Measurements from ENCODE around the gene RALA.
"Not testable (repeated sequence)": the region's sequence is repeated elsewhere in the genome, so short reads cannot be mapped to it uniquely, and the experiment has no call there.

Gene RALA

DNA sequence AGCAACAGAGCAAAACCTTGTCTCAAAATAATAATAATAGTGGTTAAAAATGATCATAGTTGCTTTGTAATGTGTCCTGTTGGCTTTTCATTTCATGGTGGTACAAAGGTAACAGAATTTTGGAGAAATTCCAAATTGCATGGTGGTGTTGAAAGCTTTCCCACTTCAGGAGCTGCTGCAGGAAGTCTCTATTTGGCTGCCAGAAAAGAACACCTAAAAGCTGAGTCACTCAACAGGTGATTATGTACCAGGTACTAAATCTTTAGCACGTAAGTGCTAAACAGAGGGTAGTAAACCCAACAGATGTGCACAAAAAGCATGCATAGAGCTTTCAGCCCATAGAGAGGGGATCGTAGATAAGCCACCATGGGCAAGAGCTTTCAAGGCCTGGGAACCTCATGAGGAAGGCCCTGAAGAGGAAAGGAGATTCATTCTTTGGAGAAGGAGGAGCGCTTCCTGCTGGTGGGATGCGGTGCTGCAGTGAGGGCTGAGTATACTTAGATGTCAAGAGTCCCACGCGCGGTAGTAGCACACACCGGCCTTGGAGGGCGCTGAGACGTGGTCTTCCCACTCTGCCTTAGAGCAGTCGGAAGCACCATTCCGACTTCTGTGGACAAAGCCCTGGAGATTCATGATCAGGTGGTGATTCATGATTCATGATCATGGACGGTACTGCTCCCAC is 118.7 kb downstream of the RALA start:
- Histone ChIP-seq H3K27me3 (ENCODE audit: low read depth, low read length) (no peaks in the 10 kb centered on the region), H3K9me3 (ENCODE audit: control insufficient read depth in 1 of 2, low read length in 2 of 2) (no peaks in the 10 kb centered on the region), H3K4me1 (ENCODE audit: control insufficient read depth in 1 of 2, insufficient read depth in 2 of 2, low read length in 2 of 2) (no peaks in the 10 kb centered on the region), H3K4me3 (ENCODE audit: low read depth in 1 of 2, low read length in 2 of 2) (no peak overlapping the region), H3K36me3 (ENCODE audit: control insufficient read depth in 1 of 2, insufficient read depth in 2 of 2, low read length in 2 of 2) (peaks cover 0 to 4% of the 10 kb centered on the region in 2 donors), H3K27ac (ENCODE audit: low read length) (no peak overlapping the region)

DNA sequence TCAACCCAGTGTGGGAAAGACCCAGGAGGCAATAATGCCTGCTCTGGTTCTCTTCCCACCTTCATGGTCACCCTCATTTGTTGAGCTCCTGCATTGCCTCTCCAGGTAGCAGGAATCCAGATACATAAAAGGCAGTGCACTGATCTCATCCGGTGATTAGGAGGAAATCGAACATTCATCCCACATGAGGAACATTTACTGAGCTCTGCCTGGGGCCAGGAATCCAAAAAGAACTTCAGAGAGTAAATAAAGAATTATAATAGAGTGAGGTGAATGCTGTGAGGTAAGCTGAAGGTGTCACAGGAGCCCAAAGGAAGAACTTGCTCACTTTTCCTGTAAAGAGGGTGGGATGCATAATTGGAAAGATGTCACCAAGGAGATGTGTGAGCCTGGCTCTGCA is 121.2 kb downstream of the RALA start:
- Histone ChIP-seq H3K9me3 (ENCODE audit: control insufficient read depth in 1 of 2, low read length in 2 of 2) (no peaks in the 10 kb centered on the region), H3K4me3 (ENCODE audit: low read depth in 1 of 2, low read length in 2 of 2) (no peak overlapping the region), H3K27ac (ENCODE audit: low read length) (no peak overlapping the region), H3K27me3 (ENCODE audit: low read depth, low read length) (no peaks in the 10 kb centered on the region), H3K4me1 (ENCODE audit: control insufficient read depth in 1 of 2, insufficient read depth in 2 of 2, low read length in 2 of 2) (no peaks in the 10 kb centered on the region), H3K36me3 (ENCODE audit: control insufficient read depth in 1 of 2, insufficient read depth in 2 of 2, low read length in 2 of 2) (peaks cover 0 to 4% of the 10 kb centered on the region in 2 donors)

DNA sequence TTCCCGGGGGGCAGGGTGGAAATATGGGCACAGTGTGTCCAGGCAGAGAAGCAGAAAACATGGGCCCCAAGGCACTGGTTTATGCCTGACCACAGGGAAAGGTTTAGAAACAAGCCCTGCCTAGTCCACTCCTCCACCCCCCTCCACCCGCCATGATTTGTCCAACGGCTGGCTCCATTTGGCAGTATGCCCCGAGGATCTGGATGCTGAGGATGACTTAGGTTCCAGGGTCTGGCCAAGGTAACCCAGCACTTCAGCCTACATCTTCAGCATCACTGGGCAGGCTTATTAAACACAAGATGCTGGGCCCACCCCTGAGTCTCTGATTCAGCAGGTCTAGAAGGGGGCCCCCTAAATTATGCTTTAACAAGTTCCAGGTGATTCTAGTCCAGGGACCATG is 121.9 kb downstream of the RALA start:
- H3K9me3 ChIP-seq (ENCODE audit: control insufficient read depth in 1 of 2, low read length in 2 of 2), result no peaks in the 10 kb centered on the region
- H3K4me1 ChIP-seq (ENCODE audit: control insufficient read depth in 1 of 2, insufficient read depth in 2 of 2, low read length in 2 of 2), result no peaks in the 10 kb centered on the region
- H3K36me3 ChIP-seq (ENCODE audit: control insufficient read depth in 1 of 2, insufficient read depth in 2 of 2, low read length in 2 of 2), result peaks cover 0 to 4% of the 10 kb centered on the region in 2 donors
- no peak overlapping the region for H3K4me3 ChIP-seq (ENCODE audit: low read depth in 1 of 2, low read length in 2 of 2)
- no peaks in the 10 kb centered on the region for H3K27me3 ChIP-seq (ENCODE audit: low read depth, low read length)
- no peak overlapping the region for H3K27ac ChIP-seq (ENCODE audit: low read length)

DNA sequence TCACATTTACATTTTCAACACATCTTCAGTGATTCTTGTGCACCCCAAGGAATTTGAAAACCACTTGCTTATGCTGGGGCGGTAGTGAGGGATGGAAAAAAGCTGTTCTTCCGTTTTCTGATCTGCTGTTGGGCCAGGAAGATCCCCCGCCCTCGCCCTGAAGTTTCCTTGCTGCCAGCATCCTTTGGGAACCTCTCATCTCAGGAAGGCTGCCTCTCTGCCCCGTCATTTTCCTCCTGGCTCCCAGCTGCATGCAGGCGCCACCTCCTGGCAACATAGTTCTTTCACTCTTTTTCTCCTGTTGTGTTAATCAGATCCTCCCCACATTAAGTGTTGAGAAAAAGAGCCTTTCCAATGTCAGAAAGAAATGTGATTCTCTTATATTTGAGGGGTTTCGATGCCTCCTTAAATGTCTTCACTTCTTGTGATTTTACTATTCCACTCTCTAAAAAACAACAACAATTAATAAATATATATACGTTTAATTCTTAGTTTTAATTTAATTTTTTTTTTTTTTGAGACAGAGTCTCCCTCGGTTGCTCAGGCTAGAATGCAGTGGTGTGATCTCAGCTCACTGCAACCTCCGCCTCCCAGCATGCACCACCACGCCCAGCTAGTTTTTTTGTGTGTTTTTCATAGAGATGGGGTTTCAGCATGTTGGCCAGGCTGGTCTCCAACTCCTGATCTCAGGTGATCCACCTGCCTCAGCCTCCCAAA is 122.9 kb downstream of the RALA start:
- H3K4me1 ChIP-seq (ENCODE audit: control insufficient read depth in 1 of 2, insufficient read depth in 2 of 2, low read length in 2 of 2), result no peaks in the 10 kb centered on the region
- peaks cover 0 to 4% of the 10 kb centered on the region in 2 donors for H3K36me3 ChIP-seq (ENCODE audit: control insufficient read depth in 1 of 2, insufficient read depth in 2 of 2, low read length in 2 of 2)
- H3K4me3 ChIP-seq (ENCODE audit: low read depth in 1 of 2, low read length in 2 of 2), result no peak overlapping the region
- H3K27ac ChIP-seq (ENCODE audit: low read length), result no peak overlapping the region
- no peaks in the 10 kb centered on the region for H3K27me3 ChIP-seq (ENCODE audit: low read depth, low read length)
- H3K9me3 ChIP-seq (ENCODE audit: control insufficient read depth in 1 of 2, low read length in 2 of 2), result no peaks in the 10 kb centered on the region

DNA sequence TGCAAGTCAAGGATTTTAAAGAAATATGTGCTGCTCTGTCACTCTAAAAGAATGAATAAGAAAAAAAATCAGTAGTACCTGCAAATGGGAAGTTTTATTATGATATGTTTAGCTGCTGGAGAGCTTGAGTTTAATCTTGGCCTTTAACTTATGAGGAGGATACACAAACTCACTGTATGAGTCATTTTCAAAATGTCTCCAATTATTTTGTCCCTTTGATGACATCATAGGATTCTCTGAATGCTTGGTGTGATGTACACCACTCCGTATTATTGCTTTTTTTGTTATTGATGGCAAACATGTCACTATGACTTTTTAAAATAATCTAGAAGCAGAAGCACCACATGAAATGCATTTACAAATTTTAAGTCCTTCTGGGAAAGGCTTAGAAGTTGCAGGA is 125.8 kb downstream of the RALA start:
- no peak overlapping the region for H3K4me3 ChIP-seq (ENCODE audit: low read depth in 1 of 2, low read length in 2 of 2)
- no peaks in the 10 kb centered on the region for H3K9me3 ChIP-seq (ENCODE audit: control insufficient read depth in 1 of 2, low read length in 2 of 2)
- H3K27me3 ChIP-seq (ENCODE audit: low read depth, low read length), result no peaks in the 10 kb centered on the region
- no peaks in the 10 kb centered on the region for H3K36me3 ChIP-seq (ENCODE audit: control insufficient read depth in 1 of 2, insufficient read depth in 2 of 2, low read length in 2 of 2)
- no peaks in the 10 kb centered on the region for H3K4me1 ChIP-seq (ENCODE audit: control insufficient read depth in 1 of 2, insufficient read depth in 2 of 2, low read length in 2 of 2)
- H3K27ac ChIP-seq (ENCODE audit: low read length), result no peak overlapping the region

DNA sequence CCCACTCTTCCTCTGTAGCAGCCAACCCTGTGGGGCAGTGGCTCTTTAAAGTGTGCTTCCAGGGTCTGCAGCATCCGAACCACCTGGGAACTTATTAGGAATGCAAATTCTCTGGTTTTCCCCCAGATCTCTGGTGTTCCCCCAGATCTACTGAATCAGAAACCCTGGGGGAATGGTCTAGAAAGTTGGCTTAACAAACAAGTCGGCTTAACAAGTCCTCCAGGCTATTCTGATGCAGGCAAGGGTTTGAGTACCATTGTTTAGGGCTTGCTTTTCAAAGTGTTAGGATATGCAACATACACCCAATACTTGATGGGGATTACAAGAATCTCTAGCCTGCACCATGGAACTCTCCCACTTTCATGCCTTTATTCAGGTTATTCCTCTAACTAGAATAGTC is 126.3 kb downstream of the RALA start:
- Histone ChIP-seq H3K27ac (ENCODE audit: low read length) (no peak overlapping the region), H3K4me1 (ENCODE audit: control insufficient read depth in 1 of 2, insufficient read depth in 2 of 2, low read length in 2 of 2) (no peaks in the 10 kb centered on the region), H3K27me3 (ENCODE audit: low read depth, low read length) (no peaks in the 10 kb centered on the region), H3K36me3 (ENCODE audit: control insufficient read depth in 1 of 2, insufficient read depth in 2 of 2, low read length in 2 of 2) (no peaks in the 10 kb centered on the region), H3K9me3 (ENCODE audit: control insufficient read depth in 1 of 2, low read length in 2 of 2) (no peaks in the 10 kb centered on the region), H3K4me3 (ENCODE audit: low read depth in 1 of 2, low read length in 2 of 2) (no peak overlapping the region)

DNA sequence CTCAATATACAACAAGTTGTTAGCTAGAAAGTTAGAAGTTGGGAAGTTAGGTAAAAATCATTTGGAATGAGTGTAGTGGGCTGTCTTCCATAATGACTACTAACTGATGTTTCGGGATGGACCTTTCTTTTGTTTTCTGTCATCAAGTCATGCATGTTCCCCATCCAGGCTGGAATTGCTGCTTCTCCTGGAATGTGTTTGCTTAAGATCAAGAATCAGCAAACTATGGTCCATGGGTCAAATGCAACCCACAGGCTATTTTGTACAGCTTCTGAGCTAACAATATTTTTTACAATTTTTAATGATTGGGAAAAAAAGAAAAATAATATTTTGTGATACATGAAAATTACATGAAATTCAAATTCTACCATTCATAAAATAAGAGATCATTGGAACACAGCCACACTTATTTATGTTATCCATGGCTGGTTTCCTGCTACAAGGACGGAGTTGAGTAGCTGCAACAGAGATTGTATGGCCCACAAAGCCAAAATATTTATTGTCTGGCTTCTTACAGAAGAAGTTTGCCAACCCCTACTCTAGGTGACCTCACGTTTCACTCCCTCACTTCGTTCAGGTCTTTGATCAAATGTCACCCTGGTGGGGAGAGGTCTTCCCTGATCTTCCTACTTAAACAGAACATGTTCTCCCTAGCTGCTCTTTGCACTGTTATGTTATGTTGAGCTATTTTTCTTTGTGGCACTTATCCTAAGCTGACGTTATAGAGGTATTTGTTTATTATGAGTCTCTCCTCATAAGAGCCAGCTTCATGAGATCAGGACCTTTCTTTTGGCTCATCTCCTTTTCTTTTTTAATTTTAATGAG is 127.1 kb downstream of the RALA start:
- H3K27me3 ChIP-seq (ENCODE audit: low read depth, low read length), result no peaks in the 10 kb centered on the region
- no peak overlapping the region for H3K27ac ChIP-seq (ENCODE audit: low read length)
- H3K4me1 ChIP-seq (ENCODE audit: control insufficient read depth in 1 of 2, insufficient read depth in 2 of 2, low read length in 2 of 2), result no peaks in the 10 kb centered on the region
- H3K4me3 ChIP-seq (ENCODE audit: low read depth in 1 of 2, low read length in 2 of 2), result no peak overlapping the region
- no peaks in the 10 kb centered on the region for H3K9me3 ChIP-seq (ENCODE audit: control insufficient read depth in 1 of 2, low read length in 2 of 2)
- no peaks in the 10 kb centered on the region for H3K36me3 ChIP-seq (ENCODE audit: control insufficient read depth in 1 of 2, insufficient read depth in 2 of 2, low read length in 2 of 2)

DNA sequence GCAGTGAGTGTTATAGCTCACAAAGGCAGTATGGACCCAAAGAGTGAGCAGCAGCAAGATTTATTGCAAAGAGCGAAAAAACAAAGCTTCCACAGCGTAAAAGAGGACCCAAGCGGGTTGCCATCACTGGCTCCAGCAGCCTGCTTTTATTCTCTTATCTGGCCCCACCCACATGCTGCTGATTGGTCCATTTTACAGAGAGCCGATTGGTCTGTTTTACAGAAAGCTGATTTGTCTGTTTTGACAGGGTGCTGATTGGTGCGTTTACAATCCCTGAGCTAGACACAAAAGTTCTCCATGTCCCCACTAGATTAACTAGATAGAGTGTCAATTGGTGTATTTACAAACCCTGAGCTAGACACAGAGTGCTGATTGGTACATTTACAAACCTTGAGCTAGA is 129.9 kb downstream of the RALA start:
- H3K27me3 ChIP-seq (ENCODE audit: low read depth, low read length); H3K4me3 ChIP-seq (ENCODE audit: low read depth in 1 of 2, low read length in 2 of 2); H3K4me1 ChIP-seq (ENCODE audit: control insufficient read depth in 1 of 2, insufficient read depth in 2 of 2, low read length in 2 of 2); H3K9me3 ChIP-seq (ENCODE audit: control insufficient read depth in 1 of 2, low read length in 2 of 2); H3K27ac ChIP-seq (ENCODE audit: low read length); H3K36me3 ChIP-seq (ENCODE audit: control insufficient read depth in 1 of 2, insufficient read depth in 2 of 2, low read length in 2 of 2): not testable (repeated sequence)

DNA sequence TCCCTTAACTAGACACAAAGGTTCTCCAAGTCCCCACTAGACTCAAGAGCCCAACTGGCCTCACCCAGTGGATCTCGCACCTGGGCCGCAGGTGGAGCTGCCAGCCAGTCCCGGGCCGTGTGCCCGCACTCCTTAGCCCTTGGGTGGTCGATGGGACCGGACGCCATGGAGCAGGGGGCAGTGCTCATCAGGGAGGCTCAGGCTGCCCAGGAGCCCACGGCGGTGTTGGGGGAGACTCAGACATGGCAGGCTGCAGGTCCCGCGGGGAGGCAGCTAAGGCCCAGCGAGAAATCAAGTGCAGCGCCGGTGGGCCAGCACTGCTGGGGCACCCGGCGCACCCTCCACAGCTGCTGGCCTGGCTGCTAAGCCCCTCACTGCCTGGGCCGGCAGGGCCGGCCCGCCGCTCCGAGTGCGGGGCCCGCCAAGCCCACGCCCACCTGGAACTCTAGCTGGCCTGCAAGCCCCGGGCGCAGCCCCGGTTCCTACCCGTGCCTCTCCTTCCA is 130.5 kb downstream of the RALA start:
- Histone ChIP-seq H3K27me3 (ENCODE audit: low read depth, low read length) (no peaks in the 10 kb centered on the region), H3K4me3 (ENCODE audit: low read depth in 1 of 2, low read length in 2 of 2) (no peak overlapping the region), H3K4me1 (ENCODE audit: control insufficient read depth in 1 of 2, insufficient read depth in 2 of 2, low read length in 2 of 2) (no peaks in the 10 kb centered on the region), H3K27ac (ENCODE audit: low read length) (no peak overlapping the region), H3K9me3 (ENCODE audit: control insufficient read depth in 1 of 2, low read length in 2 of 2) (no peaks in the 10 kb centered on the region), H3K36me3 (ENCODE audit: control insufficient read depth in 1 of 2, insufficient read depth in 2 of 2, low read length in 2 of 2) (no peaks in the 10 kb centered on the region)

DNA sequence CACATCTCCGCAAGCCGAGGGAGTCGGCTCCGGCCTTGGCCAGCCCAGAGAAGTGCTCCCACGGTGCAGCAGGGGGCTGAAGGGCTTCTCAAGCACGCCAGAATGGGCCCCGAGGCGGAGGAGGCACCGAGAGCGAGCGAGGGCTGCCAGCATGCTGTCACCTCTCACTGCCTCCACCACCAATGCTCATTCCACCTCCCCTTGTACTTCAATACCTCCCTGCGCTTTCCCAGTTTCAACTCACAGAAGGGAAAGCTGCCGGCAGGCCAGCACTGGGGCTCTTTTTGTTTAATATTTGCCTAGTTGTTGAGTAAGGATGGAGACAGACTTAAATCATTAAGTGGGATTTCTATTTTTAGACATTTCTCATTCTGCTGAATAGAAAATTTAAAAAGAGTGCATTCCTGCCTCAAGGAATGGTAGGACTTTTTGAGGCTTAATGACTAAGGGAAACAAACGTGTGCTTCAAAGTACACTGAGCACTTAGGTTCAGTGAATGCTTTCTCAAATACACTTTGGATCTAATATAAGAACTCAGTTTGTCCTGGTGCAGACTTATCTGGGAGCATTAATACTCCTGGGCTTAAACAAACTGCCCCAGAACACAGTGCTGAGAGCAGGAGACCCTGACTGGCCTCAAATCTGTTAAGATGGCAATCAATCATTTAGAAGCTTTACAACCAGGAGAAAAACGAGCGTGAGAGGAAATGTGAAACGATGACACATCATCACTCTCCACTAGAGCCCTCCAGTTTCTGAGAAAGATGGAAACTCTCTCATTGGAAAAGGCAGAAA is 131.2 kb downstream of the RALA start:
- Histone ChIP-seq H3K9me3 (ENCODE audit: control insufficient read depth in 1 of 2, low read length in 2 of 2) (no peaks in the 10 kb centered on the region), H3K27me3 (ENCODE audit: low read depth, low read length) (no peaks in the 10 kb centered on the region), H3K4me3 (ENCODE audit: low read depth in 1 of 2, low read length in 2 of 2) (no peak overlapping the region), H3K27ac (ENCODE audit: low read length) (no peak overlapping the region), H3K36me3 (ENCODE audit: control insufficient read depth in 1 of 2, insufficient read depth in 2 of 2, low read length in 2 of 2) (no peaks in the 10 kb centered on the region), H3K4me1 (ENCODE audit: control insufficient read depth in 1 of 2, insufficient read depth in 2 of 2, low read length in 2 of 2) (no peaks in the 10 kb centered on the region)

DNA sequence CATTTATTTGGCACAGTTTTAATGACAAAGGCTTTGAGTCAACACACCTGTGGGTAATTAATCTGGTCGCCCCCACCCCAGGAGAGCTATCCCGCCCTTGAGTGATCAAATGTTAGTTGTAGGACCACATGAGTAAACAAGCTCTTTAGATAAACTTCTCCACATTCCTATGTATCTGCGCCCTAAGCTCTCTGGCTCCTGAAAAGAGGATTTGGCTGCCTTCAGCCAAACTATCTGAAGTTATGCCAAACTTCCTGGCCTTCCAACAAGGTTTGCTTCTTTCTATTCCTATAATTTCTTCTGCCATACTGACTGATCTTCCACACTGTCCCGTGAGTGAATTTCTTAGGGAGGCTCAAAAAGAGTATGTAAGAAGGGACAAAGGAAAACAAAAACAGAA is 134.2 kb downstream of the RALA start:
- Histone ChIP-seq H3K36me3 (ENCODE audit: control insufficient read depth in 1 of 2, insufficient read depth in 2 of 2, low read length in 2 of 2) (no peaks in the 10 kb centered on the region), H3K27ac (ENCODE audit: low read length) (no peak overlapping the region), H3K27me3 (ENCODE audit: low read depth, low read length) (no peaks in the 10 kb centered on the region), H3K9me3 (ENCODE audit: control insufficient read depth in 1 of 2, low read length in 2 of 2) (no peaks in the 10 kb centered on the region), H3K4me3 (ENCODE audit: low read depth in 1 of 2, low read length in 2 of 2) (no peak overlapping the region), H3K4me1 (ENCODE audit: control insufficient read depth in 1 of 2, insufficient read depth in 2 of 2, low read length in 2 of 2) (no peaks in the 10 kb centered on the region)
